NCI-H69 (cell line): Measurements from ENCODE around the gene ACAA1.
"Not testable (repeated sequence)": the region's sequence is repeated elsewhere in the genome, so short reads cannot be mapped to it uniquely, and the experiment has no call there.

ENCODE experiments used
- DNase-seq: peaks from one replicate; lab custom pipeline; 2025; lab: John Stamatoyannopoulos, UW

Gene ACAA1

DNA sequence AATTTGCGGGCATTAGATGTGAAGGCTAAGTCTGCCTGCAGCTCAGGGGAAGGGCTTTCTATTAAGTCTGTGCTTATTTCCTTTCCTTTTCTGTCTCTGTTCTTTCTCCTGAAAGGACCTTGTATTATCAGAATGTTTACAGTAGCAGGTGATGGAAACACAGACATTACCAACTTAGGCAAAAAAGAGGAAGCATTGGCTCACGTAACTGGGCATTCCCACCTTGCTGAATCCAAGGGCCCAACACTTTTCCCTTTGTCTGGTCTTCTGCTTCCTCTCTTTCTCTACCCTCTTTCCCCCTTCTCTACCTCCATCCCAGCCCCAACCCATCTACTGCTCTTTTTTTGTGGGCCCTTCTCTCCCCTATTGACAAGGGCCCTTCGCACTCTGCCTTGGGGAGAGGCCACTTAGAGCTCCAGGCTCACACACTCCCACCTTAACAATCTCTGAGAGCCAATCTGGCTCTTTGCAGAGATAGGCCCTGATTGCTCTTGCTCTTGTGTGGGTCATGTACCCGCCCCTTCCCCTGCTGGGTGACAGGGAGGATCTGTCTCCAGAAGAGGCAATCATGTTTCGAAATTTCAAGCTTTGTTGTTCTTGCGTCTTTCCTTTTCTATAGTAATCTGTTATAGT lies 35.0 kb downstream of the ACAA1 start:
- no peak for DNase-seq

- DNase-seq, result no peak
These were observed 36.4 kb downstream of the ACAA1 start for GRCh38 chr3:38100498-38100897.

GRCh38 chr3:38099518-38099917 lies 37.4 kb downstream of the ACAA1 start:
- DNase-seq, result no peak

- no peak for DNase-seq
These were observed 38.6 kb downstream of the ACAA1 start for GRCh38 chr3:38098376-38098723.

DNA sequence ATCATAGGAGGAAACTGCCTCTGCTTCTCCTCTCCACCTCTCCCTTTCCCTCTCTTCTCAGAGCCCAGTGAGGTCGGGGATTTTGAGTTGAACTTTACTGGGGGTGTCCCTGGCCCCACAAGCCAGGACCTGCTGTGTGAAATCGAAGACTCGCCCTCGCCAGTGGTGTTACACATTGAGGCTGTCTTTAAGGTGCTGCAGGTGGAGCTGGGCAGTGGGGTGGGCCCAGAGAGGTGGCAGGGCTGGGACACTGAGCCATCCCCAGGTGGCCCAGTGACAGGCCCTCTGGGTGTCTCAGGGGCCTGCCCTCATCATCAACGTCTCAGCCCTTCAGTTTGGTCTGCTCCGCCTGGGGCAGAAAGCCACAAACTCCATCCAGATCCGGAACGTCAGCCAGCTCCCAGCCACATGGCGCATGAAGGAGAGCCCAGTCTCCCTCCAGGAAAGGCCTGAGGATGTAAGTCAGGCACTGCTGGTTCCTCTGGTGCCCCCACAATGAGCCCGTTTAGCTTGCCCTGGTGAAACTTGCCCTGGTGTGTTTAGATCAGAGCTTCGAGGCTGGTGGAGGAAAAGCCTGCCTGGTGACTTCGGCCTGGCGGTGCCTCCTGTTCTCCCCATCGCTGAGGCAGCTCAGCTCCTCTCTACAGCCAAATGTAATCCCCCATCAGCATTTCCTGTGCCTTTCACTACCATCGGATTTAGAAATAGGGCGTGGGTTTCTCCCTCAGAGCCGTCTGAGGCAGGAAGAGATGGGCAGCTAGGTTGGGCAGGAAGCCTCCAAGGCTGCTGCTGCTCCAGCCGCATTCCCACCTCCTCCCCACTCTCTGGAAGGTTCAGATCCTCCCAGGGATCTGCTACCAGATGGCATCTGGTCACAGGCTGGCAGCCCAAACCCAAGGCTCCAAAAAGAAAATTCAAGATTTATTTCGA lies 39.2 kb downstream of the ACAA1 start:
- DNase-seq, result no peak

DNA sequence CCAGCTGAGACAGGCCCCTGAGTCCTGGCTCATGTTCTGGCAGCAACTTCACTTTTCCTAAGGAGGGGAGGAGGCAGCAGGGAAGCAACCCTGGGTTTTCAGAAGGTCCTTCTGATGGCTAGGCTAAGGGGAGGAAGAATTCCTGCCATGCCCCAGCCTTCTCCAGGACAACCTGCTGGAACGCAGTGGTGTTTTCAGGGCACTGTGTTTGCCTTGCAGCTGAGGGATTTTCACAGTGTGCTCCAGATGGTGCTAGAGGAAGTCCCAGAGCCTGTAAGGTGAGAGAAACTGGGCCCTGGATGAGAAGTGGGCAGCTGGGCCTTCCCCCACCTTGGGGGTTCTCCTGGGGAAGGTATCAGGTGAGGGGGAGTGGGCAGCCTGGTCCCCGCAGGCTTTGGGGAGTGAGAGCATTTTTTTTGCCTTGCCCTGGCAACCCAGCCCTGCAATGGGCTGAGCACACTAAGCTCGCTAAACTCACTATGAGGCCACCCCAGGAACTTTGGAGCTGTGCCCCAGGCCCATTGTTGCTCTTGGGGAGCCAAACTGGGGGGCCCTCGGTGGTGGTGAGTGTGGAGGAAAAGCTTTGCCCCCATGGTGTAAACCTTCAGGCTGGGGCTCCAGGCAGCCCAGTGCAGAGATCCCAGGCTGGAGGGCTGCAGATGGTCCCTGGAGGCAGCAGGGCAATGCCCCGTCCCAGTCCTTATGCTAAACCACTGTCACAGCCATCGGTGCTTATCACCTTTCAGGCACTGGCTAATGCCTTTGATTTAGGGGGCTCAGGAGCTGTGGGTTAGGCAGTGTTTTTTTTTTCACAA lies 41.1 kb downstream of the ACAA1 start:
- DNase-seq, result no peak

GRCh38 chr3:38094999-38095398 lies 41.9 kb downstream of the ACAA1 start:
- DNase-seq, result no peak

- no peak for DNase-seq
These were observed 46.5 kb downstream of the ACAA1 start for GRCh38 chr3:38090453-38090852.

- no peak for DNase-seq
These were observed 47.8 kb downstream of the ACAA1 start for GRCh38 chr3:38089163-38089562.

DNA sequence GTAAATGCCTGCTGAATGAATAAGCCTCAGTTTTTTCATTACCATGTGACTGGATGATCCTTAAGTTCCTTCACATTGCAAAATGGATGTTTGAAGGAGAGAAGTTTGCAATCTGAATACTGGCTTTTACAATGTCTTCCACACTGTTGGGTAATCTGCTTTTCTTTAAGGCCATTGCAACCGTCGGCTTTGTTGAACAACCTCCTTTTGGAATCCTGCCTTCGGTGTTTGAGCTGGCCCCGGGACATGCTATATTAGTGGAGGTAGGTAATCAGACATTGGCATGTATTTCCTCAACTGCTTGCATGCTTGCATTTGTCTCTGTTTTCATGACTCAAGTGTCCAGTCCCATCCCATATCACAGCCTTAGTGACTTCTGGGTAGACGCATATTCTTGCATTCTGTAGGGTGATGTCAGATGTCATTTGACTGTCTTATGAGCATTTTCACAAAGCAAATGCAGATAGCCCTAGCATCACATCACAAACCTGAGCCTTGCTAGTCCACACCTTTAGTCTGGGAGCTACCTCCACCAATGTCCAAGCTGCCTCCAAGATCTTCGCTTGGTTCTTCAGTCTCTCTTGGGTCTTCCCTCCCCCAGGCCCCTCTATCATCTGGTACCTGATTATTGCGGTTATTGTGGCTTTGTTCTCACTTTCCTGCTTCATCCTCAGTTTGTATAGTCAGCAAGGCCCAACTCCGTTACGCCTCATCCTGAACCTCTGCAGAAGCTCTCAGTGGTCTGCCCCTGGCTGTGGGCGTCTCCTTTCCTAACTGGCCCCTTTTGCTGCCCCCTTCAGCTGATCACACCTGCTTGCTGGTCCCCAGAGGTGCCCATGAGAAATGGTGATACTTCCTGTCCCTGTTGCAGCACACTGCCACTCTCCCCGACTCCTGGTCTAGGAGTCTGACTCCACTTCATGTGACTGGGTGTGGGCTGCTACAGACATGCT lies 48.5 kb downstream of the ACAA1 start:
- DNase-seq, result no peak

DNA sequence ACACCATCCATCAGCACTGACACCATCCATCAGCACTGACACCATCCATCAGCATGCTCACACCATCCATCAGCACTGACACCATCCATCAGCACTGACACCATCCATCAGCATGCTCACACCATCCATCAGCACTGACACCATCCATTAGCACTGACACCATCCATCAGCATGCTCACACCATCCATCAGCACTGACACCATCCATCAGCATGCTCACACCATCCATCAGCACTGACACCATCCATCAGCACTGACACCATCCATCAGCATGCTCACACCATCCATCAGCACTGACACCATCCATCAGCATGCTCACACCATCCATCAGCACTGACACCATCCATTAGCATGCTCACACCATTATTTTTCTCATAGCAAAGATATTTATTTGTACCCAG lies 49.6 kb downstream of the ACAA1 start:
- DNase-seq, result not testable (repeated sequence)

- no peak for DNase-seq
These were observed 50.4 kb downstream of the ACAA1 start for GRCh38 chr3:38086496-38086895.

DNA sequence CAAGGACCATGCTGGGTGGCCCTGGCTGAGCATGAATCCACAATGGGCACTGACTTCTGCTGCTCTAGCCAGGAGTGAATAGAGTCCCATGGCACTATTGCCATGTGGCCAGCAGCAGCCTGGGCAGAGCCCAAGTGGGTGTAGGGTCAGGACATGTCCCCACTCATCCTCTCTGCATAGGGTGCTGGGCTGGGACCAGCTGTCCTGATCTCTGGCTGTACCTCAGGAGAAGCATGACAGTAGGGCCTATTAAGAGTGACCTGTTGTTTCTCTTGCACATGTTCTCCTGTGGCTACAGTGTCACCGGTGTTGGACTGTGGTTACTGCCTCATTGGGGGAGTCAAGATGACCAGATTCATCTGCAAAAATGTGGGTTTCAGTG lies 51.0 kb downstream of the ACAA1 start:
- DNase-seq, result no peak

- DNase-seq, result no peak
These were observed 51.5 kb downstream of the ACAA1 start for GRCh38 chr3:38085311-38085942.

- DNase-seq, result no peak
These were observed 52.3 kb downstream of the ACAA1 start for GRCh38 chr3:38084334-38085310.

GRCh38 chr3:38083871-38084333 lies 53.0 kb downstream of the ACAA1 start:
- no peak for DNase-seq

DNA sequence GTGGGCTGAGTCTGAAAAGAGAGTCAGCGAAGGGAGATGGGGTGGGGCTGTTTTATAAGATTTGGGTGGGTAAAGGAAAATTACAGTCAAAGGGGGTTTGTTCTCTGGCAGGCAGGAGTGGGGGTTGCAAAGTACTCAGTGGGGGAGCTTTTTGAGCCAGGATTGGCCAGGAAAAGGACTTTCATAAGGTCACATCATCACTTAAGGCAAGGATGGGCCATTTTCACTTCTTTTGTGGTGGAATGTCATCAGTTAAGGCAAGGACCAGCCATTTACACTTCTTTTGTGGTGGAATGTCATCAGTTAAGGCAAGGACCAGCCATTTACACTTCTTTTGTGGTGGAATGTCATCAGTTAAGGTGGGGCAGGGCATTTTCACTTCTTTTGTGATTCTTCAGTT lies 53.7 kb downstream of the ACAA1 start:
- DNase-seq, result not testable (repeated sequence)

DNA sequence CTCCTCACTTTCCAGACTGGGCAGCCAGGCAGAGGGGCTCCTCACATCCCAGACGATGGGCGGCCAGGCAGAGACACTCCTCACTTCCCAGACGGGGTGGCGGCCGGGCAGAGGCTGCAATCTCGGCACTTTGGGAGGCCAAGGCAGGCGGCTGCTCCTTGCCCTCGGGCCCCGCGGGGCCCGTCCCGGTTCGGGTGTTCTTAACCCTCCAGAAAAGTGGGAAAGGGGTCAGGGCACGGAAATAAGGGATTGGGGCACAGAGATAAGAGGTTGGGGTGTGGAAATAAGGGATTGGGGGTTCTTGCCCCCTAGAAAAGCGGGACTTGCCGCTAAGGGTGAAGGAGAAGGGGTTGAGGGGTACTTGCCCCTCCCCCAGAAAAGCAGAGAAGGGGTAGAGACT lies 54.6 kb downstream of the ACAA1 start:
- DNase-seq, result not testable (repeated sequence)

DNA sequence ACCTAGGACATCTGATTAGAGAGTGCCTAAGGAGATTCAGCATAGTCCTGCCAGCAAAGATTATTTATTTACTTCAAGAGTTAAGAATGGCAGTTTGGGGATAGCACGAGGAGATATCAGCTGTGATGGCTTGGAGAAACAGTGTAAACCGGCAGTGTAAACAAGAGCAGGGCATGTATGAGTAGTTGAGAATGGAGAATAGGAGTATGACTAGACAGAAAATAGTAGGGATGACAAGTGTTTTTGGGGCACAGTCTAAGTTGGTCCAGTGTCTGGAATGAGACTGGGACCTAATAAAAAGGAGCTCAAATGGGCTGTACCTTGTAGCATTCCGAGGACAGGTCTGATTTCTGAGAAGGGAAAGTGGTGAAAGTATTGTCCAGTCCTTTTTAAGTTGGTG lies 59.9 kb downstream of the ACAA1 start:
- not testable (repeated sequence) for DNase-seq
